IMR-90 (cell line): ENCODE data around the gene RIPPLY3. TPM values are rescaled to one million over a fixed set of nuclear protein-coding genes. Genes with fewer than 3 reads are reported as not detected.
"Not testable (repeated sequence)": the region's sequence is repeated elsewhere in the genome, so short reads cannot be mapped to it uniquely, and the experiment has no call there.

Source experiments
- ATAC-seq: fragments of 200-7000 bp; cut with Tn5 transposase; 2 replicates; pipeline ENCODE4 v1.9.1; 2020; ENCODE audit warnings: low read depth, mild to moderate bottlenecking, moderate library complexity
- BruUV-seq: library from RNA; stranded (reverse); fragments of 400-500 nt; replicated peaks from 2 replicates; lab custom pipeline; 2021; lab: Mats Ljungman, UMichigan
- CTCF ChIA-PET: fragments of 300-600 bp; formaldehyde crosslinking; extraction: SDS; loops from one replicate; lab custom pipeline; 2021; ENCODE audit warnings: antibody characterized with exemption; lab: Yijun Ruan, JAX
- POLR2A ChIA-PET: fragments of 300-600 bp; sonication (Branson Sonifier 250); formaldehyde crosslinking; loops from one replicate; lab custom pipeline; 2022; ENCODE audit warnings: antibody characterized with exemption; ENCODE audit not compliant: unreplicated experiment; lab: Charles Lee
- DNase-seq: peaks from one replicate; pipeline ENCODE4 v3.0.0; 2013
- H2AFZ ChIP-seq: replicated peaks from 2 replicates; pipeline ENCODE3; 2013; ENCODE audit warnings: low read length, mild to moderate bottlenecking; ENCODE audit not compliant: poor library complexity
- H2AK5ac ChIP-seq: 2 replicates; pipeline ENCODE4 v1.6.1; 2013; ENCODE audit warnings: low read depth, low read length, inconsistent platforms
- H2AK9ac ChIP-seq: replicated peaks from 2 replicates; pipeline ENCODE3; 2013; ENCODE audit warnings: mild to moderate bottlenecking, low read depth, low read length, moderate library complexity; ENCODE audit not compliant: poor library complexity
- H2BK120ac ChIP-seq: 2 replicates; pipeline ENCODE4 v1.6.1; 2013; ENCODE audit warnings: low read depth, low read length, inconsistent platforms
- H2BK15ac ChIP-seq: 3 replicates; pipeline ENCODE4 v1.6.1; 2013; ENCODE audit warnings: low read depth, low read length, inconsistent platforms
- H2BK20ac ChIP-seq: 2 replicates; pipeline ENCODE4 v1.6.1; 2013; ENCODE audit warnings: low read depth, mild to moderate bottlenecking, inconsistent platforms, low read length, moderate library complexity
- H2BK5ac ChIP-seq: 2 replicates; pipeline ENCODE4 v1.6.1; 2013; ENCODE audit warnings: mild to moderate bottlenecking, low read depth, low read length, inconsistent platforms; ENCODE audit not compliant: poor library complexity, severe bottlenecking
- H3K14ac ChIP-seq: replicated peaks from 2 replicates; pipeline ENCODE4 v1.6.1; 2013; ENCODE audit warnings: low read depth, low read length, inconsistent platforms
- H3K18ac ChIP-seq: 2 replicates; pipeline ENCODE4 v1.6.1; 2013; ENCODE audit warnings: low read depth, low read length, control low read depth
- H3K23ac ChIP-seq: 2 replicates; pipeline ENCODE4 v1.6.1; 2013; ENCODE audit warnings: low read depth, low read length, inconsistent platforms
- H3K27ac ChIP-seq: 2 replicates; pipeline ENCODE4 v1.5.1; 2013; ENCODE audit warnings: mild to moderate bottlenecking, control low read depth, low read length; ENCODE audit not compliant: insufficient read depth
- H3K27me3 ChIP-seq: 2 replicates; pipeline ENCODE4 v1.6.1; 2013; ENCODE audit warnings: low read length; ENCODE audit not compliant: control insufficient read depth, insufficient read depth
- H3K36me3 ChIP-seq: 2 replicates; pipeline ENCODE4 v1.6.1; 2013; ENCODE audit warnings: low read length, mixed read lengths; ENCODE audit not compliant: control insufficient read depth, insufficient read depth
- H3K4ac ChIP-seq: 2 replicates; pipeline ENCODE4 v1.6.1; 2013; ENCODE audit warnings: low read depth, low read length, inconsistent platforms
- H3K4me1 ChIP-seq: 2 replicates; pipeline ENCODE4 v1.6.1; 2013; ENCODE audit warnings: low read length, mixed read lengths; ENCODE audit not compliant: control insufficient read depth, insufficient read depth
- H3K4me2 ChIP-seq: 2 replicates; pipeline ENCODE4 v1.6.1; 2013; ENCODE audit warnings: low read depth, mild to moderate bottlenecking, control low read depth, low read length, moderate library complexity
- H3K4me3 ChIP-seq: 2 replicates; pipeline ENCODE4 v1.5.1; 2013; ENCODE audit warnings: low read depth, mild to moderate bottlenecking, control low read depth, low read length, moderate library complexity; ENCODE audit not compliant: insufficient read depth
- H3K56ac ChIP-seq: 2 replicates; pipeline ENCODE4 v1.6.1; 2013; ENCODE audit warnings: low read length, inconsistent platforms; ENCODE audit not compliant: insufficient read depth; ENCODE audit errors: extremely low read depth
- H3K79me1 ChIP-seq, 2 experiments: 2 replicates each; pipeline ENCODE4 v1.6.1; 2013; ENCODE audit warnings: low read length in 2 of 2, inconsistent platforms in 1 of 2, low read depth in 1 of 2
- H3K9ac ChIP-seq: 2 replicates; pipeline ENCODE4 v1.6.1; 2013; ENCODE audit warnings: low read depth, low read length, control low read depth
- H3K9me1 ChIP-seq: 2 replicates; pipeline ENCODE4 v1.6.1; 2013; ENCODE audit warnings: low read length, inconsistent platforms; ENCODE audit not compliant: insufficient read depth
- H3K9me3 ChIP-seq: 2 replicates; pipeline ENCODE4 v1.6.1; 2013; ENCODE audit warnings: low read length; ENCODE audit not compliant: control insufficient read depth, insufficient read depth
- H4K20me1 ChIP-seq: 2 replicates; pipeline ENCODE4 v1.6.1; 2013; ENCODE audit warnings: low read length, inconsistent platforms; ENCODE audit not compliant: insufficient read depth
- H4K5ac ChIP-seq: 2 replicates; pipeline ENCODE4 v1.6.1; 2013; ENCODE audit warnings: mild to moderate bottlenecking, low read depth, low read length, control low read depth
- H4K8ac ChIP-seq, 2 experiments: 2 replicates each; pipeline ENCODE4 v1.6.1; 2013; ENCODE audit warnings: low read depth in 2 of 2, low read length in 2 of 2, control low read depth in 1 of 2, inconsistent platforms in 1 of 2
- H4K91ac ChIP-seq: 2 replicates; pipeline ENCODE4 v1.6.1; 2013; ENCODE audit warnings: low read depth, low read length, inconsistent platforms; ENCODE audit not compliant: insufficient read depth
- BHLHE40 ChIP-seq: fragments of 150-350 bp; IDR thresholded peaks from 2 replicates; pipeline ENCODE4 v1.6.1; 2016; ENCODE audit warnings: mild to moderate bottlenecking, low read depth, low read length
- FOS ChIP-seq: fragments of 150-350 bp; IDR thresholded peaks from 2 replicates; pipeline ENCODE4 v1.6.1; 2016; ENCODE audit warnings: low read depth, low read length
- MAFK ChIP-seq: IDR thresholded peaks from 2 replicates; pipeline ENCODE4 v1.6.1; 2012; ENCODE audit warnings: low read depth, low read length, improper control_type of control experiment
- MAZ ChIP-seq: IDR thresholded peaks from 2 replicates; pipeline ENCODE4 v1.6.1; 2012; ENCODE audit warnings: low read depth, mild to moderate bottlenecking, low read length, improper control_type of control experiment, moderate library complexity, borderline replicate concordance
- MXI1 ChIP-seq: IDR thresholded peaks from 2 replicates; pipeline ENCODE4 v1.6.1; 2012; ENCODE audit warnings: low read depth, mild to moderate bottlenecking, low read length, moderate library complexity, borderline replicate concordance
- NFE2L2 ChIP-seq: fragments of 150-350 bp; IDR thresholded peaks from 2 replicates; pipeline ENCODE4 v1.6.1; 2016; ENCODE audit warnings: low read depth, mild to moderate bottlenecking, low read length
- POLR2A ChIP-seq: IDR thresholded peaks from 2 replicates; pipeline ENCODE4 v1.6.1; 2012; ENCODE audit warnings: mild to moderate bottlenecking, low read depth, low read length
- RAD21 ChIP-seq: IDR thresholded peaks from 2 replicates; pipeline ENCODE4 v1.6.1; 2012; ENCODE audit warnings: low read length, improper control_type of control experiment
- RFX5 ChIP-seq: IDR thresholded peaks from 2 replicates; pipeline ENCODE4 v1.8.0; 2012; ENCODE audit warnings: low read depth, mild to moderate bottlenecking, low read length, moderate library complexity
- SMC3 ChIP-seq: fragments of 150-350 bp; IDR thresholded peaks from 2 replicates; pipeline ENCODE4 v1.6.1; 2016; ENCODE audit warnings: low read depth, mild to moderate bottlenecking, antibody characterized with exemption, low read length, moderate library complexity
- USF2 ChIP-seq: fragments of 150-350 bp; IDR thresholded peaks from 2 replicates; pipeline ENCODE4 v1.6.1; 2017; ENCODE audit warnings: mild to moderate bottlenecking, antibody characterized with exemption, low read length, low read depth
- WGBS, 2 experiments: methylation state at CpG; one replicate each; pipeline versions ENCODE4 v1.1.5 to v1.1.7; 2013; ENCODE audit warnings: missing lambda C conversion rate in 2 of 2; ENCODE audit not compliant: insufficient read length in 1 of 2; ENCODE audit errors: extremely low coverage in 2 of 2; 5-methylcytosine and 5-hydroxymethylcytosine counted together
- dilution Hi-C: fragments of 300-500 bp; cut with HindIII; formaldehyde crosslinking; loops from one replicate; pipeline ENCODE4 v1.14.3; 2018; ENCODE audit warnings: low sequenced_read_pairs; ENCODE audit not compliant: unreplicated experiment
- in situ Hi-C: fragments of 300-500 bp; cut with MboI; formaldehyde crosslinking; loops from 3 replicates; pipeline ENCODE4 v1.14.3; 2019; ENCODE audit warnings: low sequenced_read_pairs, inconsistent platforms, mixed read lengths
- intact Hi-C: fragments of 100-400 bp; cut with micrococcal nuclease; formaldehyde crosslinking; loops from 2 replicates; pipeline ENCODE4 v1.10.0; 2022
- polyA plus RNA-seq, 3 experiments: library from polyadenylated mRNA; depleted of rRNA; stranded (reverse); fragments of >200 nt; gene quantifications; 2 replicates each; pipeline ENCODE4 v1.2.3, GENCODE V29; 2012; ENCODE audit warnings: low replicate concordance in 1 of 3
- total RNA-seq: library from RNA; depleted of rRNA; stranded (reverse); fragments of >200 nt; gene quantifications from 2 replicates; pipeline ENCODE4 v1.2.3, GENCODE V29; 2012

Gene RIPPLY3
- total and polyA plus RNA-seq, 2 of the 4 experiments (the other 2 are of a cell fraction), result 0.10 TPM; not detected in 1

- no peak overlapping the region for H3K4me2 ChIP-seq
- H3K56ac ChIP-seq, result no peak overlapping the region
- no peak overlapping the region for H3K27ac ChIP-seq
- no peaks in the 10 kb centered on the region for H3K9me3 ChIP-seq
- no peak overlapping the region for H2AFZ ChIP-seq
- no peak overlapping the region for H4K91ac ChIP-seq
- H3K4me3 ChIP-seq, result no peak overlapping the region
- H3K79me1 ChIP-seq, result no peaks in the 10 kb centered on the region
- peaks cover 3% of the 10 kb centered on the region for H3K27me3 ChIP-seq
- intact Hi-C loops, result no loop called here
- in situ Hi-C loops, result no loop called here
- no peak overlapping the region for H3K9ac ChIP-seq
- no peak overlapping the region for H2BK20ac ChIP-seq
- no peak overlapping the region for H2AK5ac ChIP-seq
- no peak overlapping the region for H2BK5ac ChIP-seq
- no peak overlapping the region for H2AK9ac ChIP-seq
- no peak overlapping the region for H3K18ac ChIP-seq
- H4K8ac ChIP-seq, result no peak overlapping the region
- H3K9me1 ChIP-seq, result no peaks in the 10 kb centered on the region
- no peak overlapping the region for H3K4ac ChIP-seq
- POLR2A ChIA-PET, result no interaction called here
- H4K5ac ChIP-seq, result no peak overlapping the region
- DNase-seq (no peak), ATAC-seq (no peak)
- BruUV-seq, result no TSS peak
- TF ChIP-seq USF2, result no peak
- no peak for TF ChIP-seq SMC3
- TF ChIP-seq MAZ, result no peak
- no peak for TF ChIP-seq BHLHE40
- TF ChIP-seq FOS, result no peak
- no peak for TF ChIP-seq RFX5
- no peak for TF ChIP-seq POLR2A
- no peak for TF ChIP-seq RAD21
- no peak for TF ChIP-seq MAFK
- no peak for TF ChIP-seq NFE2L2
- no peak for TF ChIP-seq MXI1
- no peak overlapping the region for H2BK120ac ChIP-seq
- H3K23ac ChIP-seq, result no peak overlapping the region
- CTCF ChIA-PET, result no interaction called here
- no peak overlapping the region for H3K14ac ChIP-seq
- no peaks in the 10 kb centered on the region for H3K4me1 ChIP-seq
- dilution Hi-C loops, result no loop called here
- no peaks in the 10 kb centered on the region for H4K20me1 ChIP-seq
- no CpG with 5 or more reads among the region's 4 CpGs for WGBS, 2 experiments
- no peaks in the 10 kb centered on the region for H3K36me3 ChIP-seq
- H2BK15ac ChIP-seq, result no peak overlapping the region
Measured at GRCh38 chr21:37047079-37047478, 40.6 kb downstream of the RIPPLY3 start.

- H3K79me1 ChIP-seq, CTCF ChIA-PET, H3K56ac ChIP-seq, H2BK15ac ChIP-seq, H2BK5ac ChIP-seq, intact Hi-C loops, H3K9me1 ChIP-seq, H2AK9ac ChIP-seq, H3K4ac ChIP-seq, H2AK5ac ChIP-seq, H3K4me3 ChIP-seq, H3K36me3 ChIP-seq, H3K4me1 ChIP-seq, POLR2A ChIA-PET, H3K23ac ChIP-seq, H4K8ac ChIP-seq, H3K27me3 ChIP-seq, H2BK20ac ChIP-seq, BruUV-seq, H4K20me1 ChIP-seq, H3K9me3 ChIP-seq, dilution Hi-C loops, H3K9ac ChIP-seq, H3K27ac ChIP-seq, H2AFZ ChIP-seq, ATAC-seq, in situ Hi-C loops, H3K4me2 ChIP-seq, H4K91ac ChIP-seq, H4K5ac ChIP-seq, DNase-seq, H2BK120ac ChIP-seq, H3K18ac ChIP-seq, H3K14ac ChIP-seq: not testable (repeated sequence)
- WGBS, 2 experiments, result no CpG with 5 or more reads among the region's 3 CpGs
Measured at GRCh38 chr21:37049741-37050140, 43.2 kb downstream of the RIPPLY3 start.
